ENCODE results near the gene MYO1C. TPM values are rescaled to one million over a fixed set of nuclear protein-coding genes. Genes with fewer than 3 reads are reported as not detected.

The MYO1C gene
- total and polyA plus RNA-seq, 2 of the 8 experiments (the other 6 are each of a cell fraction or from before 2014, with no cell fraction given), result 40.1 to 78.6 TPM

GRCh38 chr17:1469231-1469852, 23.1 kb downstream of the MYO1C start:
- 91 to 100% methylated on average over 5 to 28 of the region's 28 CpGs for whole genome bisulfite sequencing, 2 experiments (ENCODE audit: extremely low coverage in 1 of 2, insufficient coverage in 1 of 2, insufficient read length in 1 of 2, insufficient replicate concordance in 2 of 2, low coverage in 1 of 2, low lambda C conversion rate in 2 of 2, missing lambda C conversion rate in 1 of 2)
- FAIRE-seq, result no peak
- POLR2A ChIA-PET (ENCODE audit: partially characterized antibody), result interaction anchor here (0.6 to 1.8 kb wide), 3 partner anchors 9 to 78 kb away, joined by 3 to 5 read pairs (median 5); no protein-coding TSS in a partner anchor

More at GRCh38 chr17:1469231-1469852, 23.1 kb downstream of the MYO1C start:
- Histone ChIP-seq H3K23me2 (ENCODE audit: low read depth, low read length) (no peaks in the 10 kb centered on the region), H3K14ac (ENCODE audit: insufficient read length) (no peak overlapping the region), H2BK120ac (replicated peaks; ENCODE audit: low read depth, low read length) (no peak overlapping the region), H2BK15ac (ENCODE audit: low read length) (no peak overlapping the region), H4K20me1 (replicated peaks in 1 of 2; ENCODE audit: control insufficient read depth in 1 of 2, insufficient read depth in 2 of 2, low read length in 2 of 2) (peaks cover 3 to 5% of the 10 kb centered on the region in 2 experiments), H3K9ac (replicated peaks in 1 of 4; ENCODE audit: extremely low read depth in 1 of 4, low read depth in 3 of 4, low read length in 3 of 4) (no peak overlapping the region), H4K5ac (ENCODE audit: insufficient read length, low read depth, low read length) (no peak overlapping the region), H3K4ac (replicated peaks; ENCODE audit: insufficient read length, low read depth, low read length) (no peak overlapping the region), H3K56ac (replicated peaks; ENCODE audit: insufficient read length, low read depth, low read length) (no peak overlapping the region), H2AK5ac (ENCODE audit: low read depth, low read length) (no peak overlapping the region), H3K18ac (ENCODE audit: extremely low read depth, low read length) (no peak overlapping the region), H3K4me3 (ENCODE audit: extremely low read depth in 1 of 4, insufficient read depth in 2 of 4, low read depth in 3 of 4, low read length in 4 of 4) (no peak overlapping the region), H2AFZ (ENCODE audit: low read length) (no peak overlapping the region), H3K79me1 (ENCODE audit: low read depth, low read length) (no peaks in the 10 kb centered on the region; the same call in 1 of the 2 replicates), H3K4me1 (replicated peaks in 1 of 4; ENCODE audit: control insufficient read depth in 3 of 4, insufficient read depth in 4 of 4, low read length in 3 of 4) (no peaks in the 10 kb centered on the region), H3K27me3 (replicated peaks in 1 of 4; ENCODE audit: control insufficient read depth in 3 of 4, extremely low read depth in 1 of 4, insufficient read depth in 3 of 4, low read length in 3 of 4) (no peaks in the 10 kb centered on the region), H3K4me2 (ENCODE audit: insufficient read depth in 1 of 2, low read depth in 2 of 2, low read length in 2 of 2) (no peak overlapping the region), H3K9me3 (ENCODE audit: insufficient read depth in 2 of 2, low read depth in 1 of 2, low read length in 1 of 2) (no peaks in the 10 kb centered on the region; a peak in 1 of 4 replicates), H3K27ac (ENCODE audit: low read depth, low read length) (no peak overlapping the region), H2BK20ac (ENCODE audit: low read length) (no peak overlapping the region), H4K91ac (replicated peaks; ENCODE audit: insufficient read length, low read length) (no peak overlapping the region), H2BK5ac (ENCODE audit: low read depth, low read length) (no peak overlapping the region), H3K36me3 (ENCODE audit: control insufficient read depth in 2 of 4, insufficient read depth in 4 of 4, low read length in 3 of 4) (peaks cover 6 to 36% (median 23%) of the 10 kb centered on the region in 4 experiments; a peak in 7 of 8 replicates), H2BK12ac (ENCODE audit: low read depth, low read length) (no peak overlapping the region), H3K23ac (ENCODE audit: insufficient read length) (no peak overlapping the region), H4K8ac (ENCODE audit: extremely low read depth, insufficient read depth, low read length) (no peak overlapping the region), H3K79me2 (ENCODE audit: control insufficient read depth in 1 of 2, insufficient read depth in 2 of 2, low read length in 2 of 2) (no peaks in the 10 kb centered on the region)
- CTCF ChIA-PET (ENCODE audit: partially characterized antibody), result interaction anchor here (0.9 kb wide), 1 partner anchor 104 kb away, joined by 3 read pairs; no protein-coding TSS in a partner anchor
- DNase-seq (ENCODE audit: low read depth in 1 of 2, low spot score in 2 of 2), result peak in 1 of 2 experiments; percentile 62
